Measurements from ENCODE around the gene MARK1. TPM values are rescaled to one million over a fixed set of nuclear protein-coding genes. Genes with fewer than 3 reads are reported as not detected.

Gene MARK1
- total RNA-seq, 4 donors from 2014 or later: 4.3 to 6.8 (median 5.4) TPM

DNA sequence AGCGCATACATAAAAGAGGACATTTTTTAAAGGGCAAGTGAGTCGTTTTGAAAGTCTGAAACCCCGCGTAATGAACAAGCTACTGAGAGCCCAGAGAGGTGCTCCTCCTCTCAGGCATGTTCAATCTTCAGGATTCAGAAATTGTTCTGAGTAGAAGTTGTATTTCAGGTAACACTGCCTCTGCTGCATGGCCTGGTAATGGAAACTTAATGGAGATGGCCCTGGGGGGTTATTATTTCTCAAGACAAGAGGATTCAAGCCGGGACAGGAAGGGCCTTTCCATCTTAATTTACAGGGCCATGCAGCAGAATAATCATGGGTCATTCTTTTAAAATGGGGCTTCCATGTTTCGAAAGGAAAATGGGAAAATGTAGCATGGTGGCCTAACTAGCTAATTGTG lies 42.1 kb upstream of the MARK1 start:
- Histone ChIP-seq H3K4me3 (no peak overlapping the region), H3K27ac (no peak overlapping the region), H3K4me1 (peaks cover 0 to 10% (median 5%) of the 10 kb centered on the region in 4 donors), H3K36me3 (no peaks in the 10 kb centered on the region), H3K27me3 (no peaks in the 10 kb centered on the region), H3K9me3 (no peaks in the 10 kb centered on the region)
- 73 to 80% methylated on average over 6 of the region's 6 CpGs for WGBS, 2 donors (ENCODE audit: low coverage in 1 of 2)
- DNase-seq: no peak
- intact Hi-C loops (cut with DNase I; ENCODE audit: low total_unique reads): loop anchor here (5.0 kb wide), 1 partner anchor 1747 kb away; no protein-coding TSS in a partner anchor
- in situ Hi-C loops (cut with MboI; ENCODE audit: low pct_ligation_motif_present in 1 of 4, low pct_unique_long_range_greater_than_20kb in 1 of 4, low sequenced_read_pairs in 3 of 4): no loop called here
- no peak for TF ChIP-seq POLR2A (IDR thresholded peaks at IDR 0.05)
- TF ChIP-seq EP300 (IDR thresholded peaks at IDR 0.05; ENCODE audit: low read depth): no peak
- no peak for TF ChIP-seq POLR2AphosphoS5 (IDR thresholded peaks at IDR 0.05)
- no peak for TF ChIP-seq CTCF (IDR thresholded peaks at IDR 0.05)

DNA sequence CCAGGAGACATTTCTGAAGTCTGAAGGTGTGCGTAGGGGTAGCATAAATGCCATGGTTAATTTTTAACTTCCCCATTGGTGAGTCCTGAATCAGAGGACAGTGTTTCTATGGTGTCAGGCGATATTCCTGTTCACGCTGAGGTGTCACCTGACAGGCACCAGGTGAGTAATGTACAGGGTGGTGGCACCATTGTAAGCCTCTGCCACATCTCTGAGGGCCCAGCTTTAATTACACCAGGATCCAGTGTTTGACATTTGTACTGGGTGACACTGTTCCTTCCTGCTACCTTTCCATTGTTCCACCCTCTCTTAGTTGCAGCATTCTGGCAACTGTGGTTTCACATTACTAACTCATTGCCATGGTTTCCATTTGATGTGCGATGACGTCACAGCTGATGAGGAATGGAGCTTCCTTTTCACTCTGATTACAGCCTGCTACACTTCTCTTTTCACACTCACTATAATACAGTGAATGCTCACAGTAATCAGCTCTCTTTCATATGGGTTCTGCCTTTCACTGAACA lies 40.6 kb upstream of the MARK1 start:
- intact Hi-C loops (cut with DNase I; ENCODE audit: low total_unique reads) (loop anchor here (5.0 kb wide), 1 partner anchor 1745 kb away; no protein-coding TSS in a partner anchor), in situ Hi-C loops (cut with MboI; ENCODE audit: low pct_ligation_motif_present in 1 of 4, low pct_unique_long_range_greater_than_20kb in 1 of 4, low sequenced_read_pairs in 3 of 4) (no loop called here)
- no peaks in the 10 kb centered on the region for H3K9me3 ChIP-seq
- no peaks in the 10 kb centered on the region for H3K27me3 ChIP-seq
- peak overlapping the region; percentile 44 to 81 (median 69) for H3K27ac ChIP-seq
- DNase-seq: peak; percentile 70
- H3K4me1 ChIP-seq: peaks cover 0 to 10% (median 5%) of the 10 kb centered on the region in 4 donors
- H3K4me3 ChIP-seq: no peak overlapping the region
- TF ChIP-seq POLR2A (IDR thresholded peaks at IDR 0.05) (no peak), EP300 (IDR thresholded peaks at IDR 0.05; ENCODE audit: low read depth) (no peak), POLR2AphosphoS5 (IDR thresholded peaks at IDR 0.05) (peak in 2 of 3 donors; percentile 13 to 22), CTCF (IDR thresholded peaks at IDR 0.05) (no peak)
- no peaks in the 10 kb centered on the region for H3K36me3 ChIP-seq
- 20 to 54% methylated on average over 1 to 5 of the region's 5 CpGs for WGBS, 2 donors (ENCODE audit: low coverage in 1 of 2)

DNA sequence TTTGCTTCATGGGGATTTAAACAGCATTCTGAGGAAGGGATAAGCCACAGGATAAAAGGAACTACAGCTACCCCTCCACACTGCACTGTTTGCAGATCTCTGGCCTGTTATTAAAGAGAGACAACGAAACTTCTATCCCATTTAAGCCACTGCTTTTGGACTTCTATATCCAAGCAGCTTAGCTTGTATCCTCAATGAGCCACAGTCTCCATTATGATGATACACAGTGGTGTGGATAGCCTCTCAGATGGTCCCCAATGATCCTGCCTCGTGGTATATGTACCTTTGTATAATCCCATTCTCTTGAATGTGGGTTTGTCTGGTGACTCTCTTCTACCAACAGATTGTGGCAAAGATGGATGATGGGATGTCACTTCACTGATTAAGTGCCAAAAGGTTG lies 36.0 kb upstream of the MARK1 start:
- no peaks in the 10 kb centered on the region for H3K9me3 ChIP-seq
- intact Hi-C loops (cut with DNase I; ENCODE audit: low total_unique reads) (no loop called here), in situ Hi-C loops (cut with MboI; ENCODE audit: low pct_ligation_motif_present in 1 of 4, low pct_unique_long_range_greater_than_20kb in 1 of 4, low sequenced_read_pairs in 3 of 4) (no loop called here)
- no peak for TF ChIP-seq CTCF (IDR thresholded peaks at IDR 0.05)
- TF ChIP-seq POLR2A (IDR thresholded peaks at IDR 0.05): no peak
- TF ChIP-seq POLR2AphosphoS5 (IDR thresholded peaks at IDR 0.05): no peak
- TF ChIP-seq EP300 (IDR thresholded peaks at IDR 0.05; ENCODE audit: low read depth): no peak
- no peak overlapping the region for H3K27ac ChIP-seq
- H3K4me3 ChIP-seq: no peak overlapping the region
- DNase-seq: no peak
- peaks cover 0 to 5% (median 3%) of the 10 kb centered on the region in 4 donors for H3K4me1 ChIP-seq
- no peaks in the 10 kb centered on the region for H3K36me3 ChIP-seq
- no peaks in the 10 kb centered on the region for H3K27me3 ChIP-seq
- 67 to 74% methylated on average over 1 to 2 of the region's 2 CpGs for WGBS, 2 donors (ENCODE audit: low coverage in 1 of 2)

DNA sequence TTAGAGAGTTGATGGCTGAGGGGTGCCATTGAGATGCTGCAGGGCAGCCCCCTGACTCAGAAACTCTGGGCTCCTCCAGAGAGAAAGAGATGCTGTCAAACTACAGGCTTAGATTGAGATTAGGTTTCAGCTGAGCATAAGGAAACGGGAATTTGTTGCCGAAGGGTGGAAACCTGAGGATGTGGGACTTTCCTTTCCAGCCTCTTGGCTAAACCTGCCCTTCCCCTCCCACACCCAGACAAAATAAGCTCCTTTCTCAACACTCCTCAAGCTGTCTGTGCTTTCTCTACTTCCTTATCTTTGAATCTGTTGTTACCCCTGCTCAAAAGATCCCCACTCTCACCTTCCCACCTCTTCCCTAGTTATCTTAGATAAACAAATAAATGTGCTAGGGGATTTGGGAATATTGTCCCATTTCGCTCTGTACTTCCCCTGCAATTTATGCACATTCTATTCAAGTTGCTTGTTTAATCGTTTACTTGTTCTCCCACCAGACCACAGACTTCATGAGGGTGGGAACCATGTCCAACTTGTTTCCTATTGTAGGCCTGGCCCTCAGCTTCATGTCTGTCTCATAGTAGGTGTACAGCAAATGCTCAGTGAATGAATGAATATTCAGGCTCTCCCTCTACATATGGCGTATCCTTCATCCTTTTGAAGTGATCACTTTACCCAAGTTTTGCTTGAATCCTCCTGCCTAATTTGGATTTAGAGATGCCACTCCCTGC lies 30.6 kb upstream of the MARK1 start:
- DNase-seq: no peak
- H3K27me3 ChIP-seq: no peaks in the 10 kb centered on the region
- intact Hi-C loops (cut with DNase I; ENCODE audit: low total_unique reads): no loop called here
- H3K27ac ChIP-seq: no peak overlapping the region
- H3K4me3 ChIP-seq: no peak overlapping the region
- H3K9me3 ChIP-seq: no peaks in the 10 kb centered on the region
- TF ChIP-seq CTCF (IDR thresholded peaks at IDR 0.05) (no peak), POLR2AphosphoS5 (IDR thresholded peaks at IDR 0.05) (no peak), POLR2A (IDR thresholded peaks at IDR 0.05) (no peak), EP300 (IDR thresholded peaks at IDR 0.05; ENCODE audit: low read depth) (no peak)
- no peaks in the 10 kb centered on the region for H3K36me3 ChIP-seq
- in situ Hi-C loops (cut with MboI; ENCODE audit: low pct_ligation_motif_present in 1 of 4, low pct_unique_long_range_greater_than_20kb in 1 of 4, low sequenced_read_pairs in 3 of 4): no loop called here
- 25 to 42% methylated on average over 2 to 5 of the region's 5 CpGs for WGBS, 2 donors (ENCODE audit: low coverage in 1 of 2)
- no peaks in the 10 kb centered on the region for H3K4me1 ChIP-seq
